ENCODE data around the gene IRF9. TPM values are rescaled to one million over a fixed set of nuclear protein-coding genes. Genes with fewer than 3 reads are reported as not detected.

IRF9 gene
- total and polyA plus RNA-seq, 4 donors: 75.3 to 124 (median 95.6) TPM

- Histone ChIP-seq H3K27me3 (ENCODE audit: control insufficient read depth in 3 of 3, insufficient read depth in 3 of 3, low read length in 2 of 3) (no peaks in the 10 kb centered on the region), H3K36me3 (ENCODE audit: control insufficient read depth in 4 of 4, insufficient read depth in 4 of 4, low read length in 4 of 4) (peaks cover 7 to 14% (median 12%) of the 10 kb centered on the region in 4 donors), H3K9me3 (ENCODE audit: control insufficient read depth in 4 of 4, insufficient read depth in 3 of 4, low read length in 3 of 4) (no peaks in the 10 kb centered on the region), H3K27ac (ENCODE audit: low read depth in 1 of 2, low read length in 1 of 2) (peak overlapping the region; percentile 97 to 98), H3K9ac (ENCODE audit: insufficient read depth in 1 of 2, low read length in 2 of 2) (peak overlapping the region; percentile 65 to 79), H3K4me1 (ENCODE audit: control insufficient read depth in 5 of 5, insufficient read depth in 5 of 5, low read length in 5 of 5) (peaks cover 0 to 18% (median 7%) of the 10 kb centered on the region in 5 donors), H3K4me3 (peak overlapping the region; percentile 55)
- TF ChIP-seq CTCF (IDR thresholded peaks at IDR 0.05; ENCODE audit: control extremely low read depth, extremely low read depth): no peak
- peak; percentile 58 for ATAC-seq (ENCODE audit: insufficient read depth, low FRiP score)
- peak; percentile 90 to 95 (median 95) for DNase-seq
- 0% methylated on average over 42 of the region's 42 CpGs for WGBS, 2 donors
These were observed 47.1 kb upstream of the IRF9 start for GRCh38 chr14:24113801-24114531.

- peaks cover 0 to 18% (median 7%) of the 10 kb centered on the region in 5 donors for H3K4me1 ChIP-seq (ENCODE audit: control insufficient read depth in 5 of 5, insufficient read depth in 5 of 5, low read length in 5 of 5)
- H3K9me3 ChIP-seq (ENCODE audit: control insufficient read depth in 4 of 4, insufficient read depth in 3 of 4, low read length in 3 of 4): no peaks in the 10 kb centered on the region
- no peak for TF ChIP-seq CTCF (IDR thresholded peaks at IDR 0.05; ENCODE audit: control extremely low read depth, extremely low read depth)
- peak within 1 kb of the TSS; percentile 97 to 98 for H3K27ac ChIP-seq (ENCODE audit: low read depth in 1 of 2, low read length in 1 of 2)
- peak within 1 kb of the TSS; percentile 65 to 95 for H3K9ac ChIP-seq (ENCODE audit: insufficient read depth in 1 of 2, low read length in 2 of 2)
- 0% methylated on average over 65 of the region's 65 CpGs for WGBS, 2 donors
- H3K27me3 ChIP-seq (ENCODE audit: control insufficient read depth in 3 of 3, insufficient read depth in 3 of 3, low read length in 2 of 3): no peaks in the 10 kb centered on the region
- peaks cover 15 to 22% (median 15%) of the 10 kb centered on the region in 4 donors for H3K36me3 ChIP-seq (ENCODE audit: control insufficient read depth in 4 of 4, insufficient read depth in 4 of 4, low read length in 4 of 4)
- ATAC-seq (ENCODE audit: insufficient read depth, low FRiP score): peak; percentile 95
- DNase-seq: peak; percentile 99 to 100 (median 100)
- H3K4me3 ChIP-seq: peak within 1 kb of the TSS; percentile 55
These were observed 46.3 kb upstream of the IRF9 start, which contains the start of the genes DCAF11 and NRL for GRCh38 chr14:24114532-24115421. DCAF11 (plus strand) TSS chr14:24114777; CDS start chr14:24115595, 818 bp downstream. NRL (minus strand) TSS chr14:24114949; CDS start chr14:24082848, 32,101 bp downstream.

- no peak for ATAC-seq (ENCODE audit: insufficient read depth, low FRiP score)
- H3K9me3 ChIP-seq (ENCODE audit: control insufficient read depth in 4 of 4, insufficient read depth in 3 of 4, low read length in 3 of 4): no peaks in the 10 kb centered on the region
- no peaks in the 10 kb centered on the region for H3K27me3 ChIP-seq (ENCODE audit: control insufficient read depth in 3 of 3, insufficient read depth in 3 of 3, low read length in 2 of 3)
- no peak for DNase-seq
- H3K4me3 ChIP-seq: peak overlapping the region; percentile 50
- H3K27ac ChIP-seq (ENCODE audit: low read depth in 1 of 2, low read length in 1 of 2): peak overlapping the region; percentile 75 to 90
- peak overlapping the region; percentile 57 to 95 for H3K9ac ChIP-seq (ENCODE audit: insufficient read depth in 1 of 2, low read length in 2 of 2)
- no peak for TF ChIP-seq CTCF (IDR thresholded peaks at IDR 0.05; ENCODE audit: control extremely low read depth, extremely low read depth)
- peaks cover 16 to 26% (median 18%) of the 10 kb centered on the region in 4 donors for H3K36me3 ChIP-seq (ENCODE audit: control insufficient read depth in 4 of 4, insufficient read depth in 4 of 4, low read length in 4 of 4)
- peaks cover 0 to 18% (median 7%) of the 10 kb centered on the region in 5 donors for H3K4me1 ChIP-seq (ENCODE audit: control insufficient read depth in 5 of 5, insufficient read depth in 5 of 5, low read length in 5 of 5)
- 2 to 3% methylated on average over 14 of the region's 14 CpGs for WGBS, 2 donors
These were observed 45.5 kb upstream of the IRF9 start for GRCh38 chr14:24115422-24116127.

Data from lung (tissue), 12 donors.